HG03196 (cell line): ENCODE data around the gene SPA17.
A peak's percentile ranks its signal among the peaks of the same experiment; 100 is the strongest.

Experiments used
- ATAC-seq: cut with Tn5 transposase; IDR thresholded peaks from one replicate; pipeline ENCODE4 v1.9.1; 2021; ENCODE audit not compliant: unreplicated experiment

Gene SPA17

GRCh38 chr11:124722176-124722575, 48.5 kb downstream of the SPA17 start:
- ATAC-seq: no peak

GRCh38 chr11:124724979-124725718, 51.4 kb downstream of the SPA17 start:
- ATAC-seq: peak; percentile 96

- peak; percentile 4 for ATAC-seq
Measured at GRCh38 chr11:124725719-124726105, 52.0 kb downstream of the SPA17 start.

- no peak for ATAC-seq
Measured at GRCh38 chr11:124727474-124727873, 53.8 kb downstream of the SPA17 start.

GRCh38 chr11:124728134-124728533, 54.4 kb downstream of the SPA17 start:
- no peak for ATAC-seq

GRCh38 chr11:124729571-124729970, 55.9 kb downstream of the SPA17 start:
- ATAC-seq: no peak

GRCh38 chr11:124732230-124732629, 58.5 kb downstream of the SPA17 start:
- ATAC-seq: no peak

- no peak for ATAC-seq
Measured at GRCh38 chr11:124736736-124737135, 63.0 kb downstream of the SPA17 start.

- ATAC-seq: no peak
Measured at GRCh38 chr11:124737638-124738305, 64.1 kb downstream of the SPA17 start.

GRCh38 chr11:124738713-124739478, 65.2 kb downstream of the SPA17 start:
- no peak for ATAC-seq

GRCh38 chr11:124739479-124740276, 66.0 kb downstream of the SPA17 start, which contains the start of gene NRGN:
Gene NRGN, plus strand, starts transcription at chr11:124739942. Its CDS starts 143 bp downstream, at chr11:124740085.
- ATAC-seq: peak; percentile 97

- peak; percentile 50 for ATAC-seq
Measured at GRCh38 chr11:124740277-124740882, 66.7 kb downstream of the SPA17 start.

- ATAC-seq: no peak
Measured at GRCh38 chr11:124742555-124742954, 68.9 kb downstream of the SPA17 start.

GRCh38 chr11:124743050-124743449, 69.3 kb downstream of the SPA17 start:
- no peak for ATAC-seq

GRCh38 chr11:124745270-124745834, 71.6 kb downstream of the SPA17 start:
- no peak for ATAC-seq

- ATAC-seq: peak; percentile 11
Measured at GRCh38 chr11:124745835-124746620, 72.3 kb downstream of the SPA17 start.

GRCh38 chr11:124746621-124747243, 73.0 kb downstream of the SPA17 start:
- ATAC-seq: peak; percentile 90
